DND-41 (cell line): ENCODE data around the gene ZNF76.

Source experiments
- EZH2 ChIP-seq: IDR thresholded peaks from 3 replicates; pipeline ENCODE4 v1.6.1; 2012; ENCODE audit warnings: borderline replicate concordance, low read depth, mild to moderate bottlenecking, moderate library complexity, low read length, inconsistent platforms; ENCODE audit not compliant: severe bottlenecking
- TF ChIP-seq, protein P1 (sequence below): IDR thresholded peaks from 2 replicates; pipeline ENCODE4 v1.5.1; 2012; ENCODE audit warnings: borderline replicate concordance, low read length, moderate library complexity, mild to moderate bottlenecking; ENCODE audit not compliant: poor library complexity, severe bottlenecking; ENCODE audit errors: extremely low read depth

DNA sequence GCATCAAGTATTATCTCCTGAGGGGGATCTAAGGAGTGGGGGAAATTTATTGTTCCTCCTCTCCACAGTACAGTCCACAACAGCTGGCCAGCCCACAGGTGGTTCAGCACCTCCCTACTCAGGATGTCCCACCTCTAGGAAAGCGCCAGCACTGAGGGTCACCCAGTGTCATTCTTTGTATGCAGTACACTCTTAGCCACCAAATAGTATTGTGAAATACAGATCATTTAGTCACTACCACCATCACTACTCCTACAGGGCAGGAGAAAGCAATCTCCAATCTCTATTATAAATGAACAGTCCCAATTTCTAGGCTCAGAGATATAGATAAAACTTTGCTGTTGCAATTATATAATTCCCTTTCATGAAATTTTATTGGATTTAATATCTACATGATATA is 6.3 kb upstream of the ZNF76 start:
- TF ChIP-seq EZH2, result no peak
- TF ChIP-seq, protein P1, sequence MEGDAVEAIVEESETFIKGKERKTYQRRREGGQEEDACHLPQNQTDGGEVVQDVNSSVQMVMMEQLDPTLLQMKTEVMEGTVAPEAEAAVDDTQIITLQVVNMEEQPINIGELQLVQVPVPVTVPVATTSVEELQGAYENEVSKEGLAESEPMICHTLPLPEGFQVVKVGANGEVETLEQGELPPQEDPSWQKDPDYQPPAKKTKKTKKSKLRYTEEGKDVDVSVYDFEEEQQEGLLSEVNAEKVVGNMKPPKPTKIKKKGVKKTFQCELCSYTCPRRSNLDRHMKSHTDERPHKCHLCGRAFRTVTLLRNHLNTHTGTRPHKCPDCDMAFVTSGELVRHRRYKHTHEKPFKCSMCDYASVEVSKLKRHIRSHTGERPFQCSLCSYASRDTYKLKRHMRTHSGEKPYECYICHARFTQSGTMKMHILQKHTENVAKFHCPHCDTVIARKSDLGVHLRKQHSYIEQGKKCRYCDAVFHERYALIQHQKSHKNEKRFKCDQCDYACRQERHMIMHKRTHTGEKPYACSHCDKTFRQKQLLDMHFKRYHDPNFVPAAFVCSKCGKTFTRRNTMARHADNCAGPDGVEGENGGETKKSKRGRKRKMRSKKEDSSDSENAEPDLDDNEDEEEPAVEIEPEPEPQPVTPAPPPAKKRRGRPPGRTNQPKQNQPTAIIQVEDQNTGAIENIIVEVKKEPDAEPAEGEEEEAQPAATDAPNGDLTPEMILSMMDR, result no peak
